Stimulated activated CD4-positive, alpha-beta T cell treated with anti-CD3 and anti-CD28 coated beads, Interleukin-4, amount 100 ng/mL, for 4 hours (primary cell): ENCODE results near the gene PRPF19.

ENCODE experiments used
- DNase-seq, 2 experiments: peaks; one replicate each; pipeline ENCODE4 v3.0.0-alpha.2; 2020

The PRPF19 gene

DNA sequence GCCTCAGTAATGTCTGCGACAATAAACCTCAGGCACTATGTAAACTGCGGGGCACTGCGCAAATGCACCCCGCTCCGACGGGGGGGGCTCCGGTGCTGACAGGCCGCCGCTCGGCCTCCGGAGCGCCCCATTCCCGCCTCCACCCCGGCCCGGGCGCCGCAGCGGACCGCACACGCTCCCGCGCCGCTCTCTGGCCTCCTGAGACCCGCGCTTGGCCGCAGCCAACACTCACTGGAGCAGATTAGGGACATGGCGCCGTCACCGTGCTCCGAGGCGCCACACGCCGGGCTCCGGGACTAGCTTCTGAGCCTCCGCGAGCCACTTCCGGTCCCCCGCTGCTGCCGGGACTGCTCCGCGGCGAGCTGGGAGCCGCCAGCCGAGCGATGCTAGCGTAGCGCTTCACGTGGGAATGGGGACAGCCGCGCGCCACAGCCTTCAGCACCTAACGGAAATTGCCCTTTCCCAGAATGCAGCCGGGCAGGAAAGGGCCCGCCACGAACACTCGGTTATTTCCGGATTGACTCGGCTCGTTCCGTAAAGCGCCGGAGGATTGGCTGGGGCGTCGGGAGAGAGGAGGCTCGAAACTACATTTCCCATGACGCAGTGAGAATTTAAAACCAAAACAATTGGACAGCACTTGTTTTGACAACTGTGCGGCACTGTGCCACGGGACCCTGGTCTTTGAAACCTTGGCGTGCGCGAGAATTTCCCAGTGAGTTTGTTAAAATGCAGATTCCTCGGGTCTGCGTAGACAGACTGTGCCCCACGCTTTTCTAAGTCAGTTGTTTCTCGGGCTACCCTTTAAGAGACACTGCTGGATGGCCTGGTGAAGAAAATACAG lies at the start of gene PRPF19:
PRPF19 (minus strand) TSS at position 454 of the 841 bp plus-strand sequence; CDS start at position 251, 203 bp downstream.
- peak; percentile 97 to 98 for DNase-seq

DNA sequence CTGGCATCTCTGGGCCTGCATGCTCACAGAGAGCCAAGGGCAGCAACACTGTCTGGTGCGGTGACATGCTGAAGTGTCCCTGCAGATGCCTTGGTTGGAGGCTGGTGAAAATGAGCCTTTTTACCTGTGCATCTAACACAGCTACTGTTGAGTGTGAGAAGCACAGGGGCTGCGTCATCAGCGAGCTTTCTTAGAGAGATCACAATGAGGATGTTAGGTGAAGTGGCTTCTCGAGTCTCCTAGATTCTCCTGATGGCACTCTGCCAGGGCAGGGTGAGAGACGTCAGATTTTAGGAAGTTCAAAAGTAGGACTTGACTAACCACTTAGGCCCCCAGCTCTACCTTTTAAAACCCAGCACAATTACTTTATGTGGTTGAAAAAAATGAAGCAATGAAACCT lies 49.2 kb upstream of the PRPF19 start:
- no peak for DNase-seq

DNA sequence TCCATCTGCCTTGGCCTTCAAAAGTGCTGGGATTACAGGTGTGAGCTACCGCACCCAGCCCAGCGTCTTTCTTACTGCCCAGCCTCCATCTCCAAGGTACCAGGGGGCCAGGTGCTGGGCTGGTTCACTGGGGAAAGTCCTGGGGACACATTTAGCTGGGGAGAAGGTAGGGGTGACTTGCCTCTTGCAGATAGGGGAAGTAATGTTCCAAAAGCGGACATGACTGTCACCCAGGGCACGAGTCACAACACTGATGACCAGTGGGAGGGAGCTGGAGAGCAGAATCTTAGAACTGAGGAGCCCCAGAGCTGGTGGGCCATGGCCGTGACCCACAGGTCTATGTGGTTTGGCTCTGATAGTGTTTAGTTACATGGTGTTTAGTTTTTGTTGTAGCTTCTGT lies 48.0 kb upstream of the PRPF19 start:
- DNase-seq = no peak

DNA sequence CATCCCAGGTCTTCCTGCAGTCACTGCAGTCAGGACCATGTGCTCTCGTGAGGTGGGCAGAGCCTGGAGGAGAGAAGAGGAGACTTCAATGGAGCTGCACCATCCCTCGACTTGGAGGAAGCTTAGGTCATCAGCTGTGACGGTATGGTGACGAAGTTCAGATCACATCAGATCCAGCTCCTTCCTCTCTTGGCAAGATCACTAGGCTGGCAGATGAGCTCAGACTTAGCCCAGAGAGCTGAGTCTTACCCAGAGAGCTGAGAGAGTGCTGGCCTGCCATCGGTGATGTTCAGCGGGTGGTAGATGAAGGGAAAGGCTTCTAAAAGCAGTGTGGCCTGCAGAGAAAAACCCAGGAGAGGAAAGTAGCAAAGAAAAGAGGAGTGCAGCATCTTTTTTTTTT lies 47.4 kb upstream of the PRPF19 start:
- DNase-seq = no peak

DNA sequence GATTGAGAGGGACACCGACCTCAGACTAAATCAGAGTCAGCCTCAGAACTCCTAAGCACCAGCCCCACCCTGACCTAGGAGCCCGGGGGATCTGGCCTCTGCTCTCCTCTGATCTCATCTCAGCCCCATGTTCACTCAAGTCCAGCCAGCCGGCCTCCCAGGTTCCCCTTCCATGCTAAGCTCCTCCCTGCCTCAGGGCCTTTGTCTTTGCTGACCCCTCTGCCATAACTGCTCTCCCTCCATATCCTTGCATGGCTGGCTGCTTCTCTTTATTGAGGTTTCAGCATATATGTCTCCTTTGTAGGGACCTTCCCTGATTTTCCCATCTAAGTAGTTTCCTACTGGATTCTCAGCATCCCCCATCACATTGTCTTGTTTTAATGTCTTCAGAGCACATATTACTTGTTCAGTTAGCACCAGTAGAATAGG lies 46.4 kb upstream of the PRPF19 start:
- no peak for DNase-seq

DNA sequence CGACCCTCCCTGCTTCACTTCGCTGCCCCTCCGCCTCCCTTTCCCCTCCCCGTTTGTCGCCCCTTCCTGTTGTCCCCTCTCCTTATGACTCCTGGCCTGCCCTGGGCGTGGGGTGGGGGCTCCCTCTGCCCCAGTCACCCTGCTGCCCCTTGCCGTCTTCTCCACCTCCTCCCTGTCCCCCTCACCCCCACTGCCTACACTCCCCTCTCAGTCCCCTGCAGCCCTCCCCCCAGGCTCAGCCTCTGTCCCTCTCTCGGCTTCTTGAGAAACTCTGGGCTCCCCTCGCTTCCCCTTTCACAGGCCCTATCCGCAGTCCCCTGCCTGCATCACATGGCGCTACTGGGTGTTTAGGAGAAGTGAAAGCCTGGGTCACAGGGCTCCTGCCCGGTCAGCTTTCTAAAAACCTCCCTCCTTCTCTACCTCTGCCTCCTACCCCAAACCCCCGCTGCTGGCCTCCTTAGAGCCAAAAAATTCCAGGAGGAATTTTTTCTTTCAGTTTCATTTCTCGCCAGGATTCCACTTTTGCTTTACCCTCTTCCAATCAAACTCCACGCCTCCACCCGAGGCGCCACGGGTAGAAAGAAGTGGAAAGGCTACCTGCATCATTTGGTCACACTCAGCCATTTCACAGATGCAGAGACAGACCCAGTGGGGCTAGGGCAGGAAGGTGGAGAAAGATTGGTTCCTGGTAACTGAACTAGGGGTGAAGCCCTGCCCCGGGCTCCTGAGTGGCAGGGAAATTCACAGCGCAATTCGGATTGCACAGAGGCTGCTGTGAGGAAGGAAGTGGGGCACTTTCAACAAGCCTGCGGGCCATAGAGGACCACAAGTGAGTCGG lies 45.7 kb upstream of the PRPF19 start, which contains the start of gene SLC15A3:
SLC15A3 (minus strand) TSS at position 273 of the 838 bp plus-strand sequence. CDS start 625 bp downstream, outside the sequence.
- DNase-seq = peak in 1 of 2 experiments; percentile 36

DNA sequence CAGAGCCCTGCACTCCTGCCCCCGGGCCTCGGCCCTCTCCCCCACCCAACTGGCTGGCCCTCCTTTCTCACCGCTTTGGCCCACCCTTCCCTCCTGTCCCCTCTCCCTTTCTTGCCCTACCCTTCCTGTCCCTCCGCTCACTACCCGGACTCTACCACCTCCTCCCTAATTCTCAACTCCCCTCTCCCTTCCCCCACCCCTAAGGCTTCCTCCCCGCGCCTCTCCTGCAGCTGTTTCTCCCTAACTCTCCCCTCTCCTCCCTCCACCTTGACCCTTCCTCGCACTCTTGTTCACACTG lies 45.2 kb upstream of the PRPF19 start:
- DNase-seq = no peak

DNA sequence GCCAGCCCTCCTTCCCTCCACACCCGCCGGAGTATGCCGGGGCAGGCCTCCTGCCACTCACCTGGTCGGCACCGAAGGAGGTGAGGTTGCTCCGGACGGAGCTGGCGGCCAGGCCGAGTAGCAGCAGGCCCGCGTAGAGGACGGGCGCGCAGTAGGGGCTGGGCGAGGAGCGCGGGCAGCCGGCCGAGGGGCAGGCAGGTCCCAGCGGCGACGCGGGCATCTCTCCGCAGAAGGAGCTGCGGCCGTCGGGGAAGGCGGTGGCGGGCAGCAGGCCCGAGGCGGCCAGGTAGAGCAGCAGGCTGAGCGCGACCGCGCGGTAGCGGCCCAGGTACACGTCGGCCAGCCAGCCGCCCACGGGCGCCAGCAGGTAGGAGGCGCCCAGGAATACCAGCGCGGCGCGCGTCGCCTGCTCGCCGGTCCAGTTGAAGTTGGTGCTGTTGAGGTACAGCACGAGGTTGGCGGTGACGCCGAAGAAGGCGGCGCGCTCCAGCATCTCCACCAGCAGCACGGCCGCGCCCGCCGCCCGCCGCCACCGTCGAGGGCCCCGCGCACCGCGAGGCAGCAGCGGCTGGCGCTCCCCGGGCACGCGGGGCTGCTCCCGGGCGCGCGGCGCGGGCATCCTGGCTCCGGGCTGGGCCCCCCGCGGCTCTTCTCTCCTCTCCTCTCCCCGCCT lies 44.7 kb upstream of the PRPF19 start:
- DNase-seq = peak in 1 of 2 experiments; percentile 20

DNA sequence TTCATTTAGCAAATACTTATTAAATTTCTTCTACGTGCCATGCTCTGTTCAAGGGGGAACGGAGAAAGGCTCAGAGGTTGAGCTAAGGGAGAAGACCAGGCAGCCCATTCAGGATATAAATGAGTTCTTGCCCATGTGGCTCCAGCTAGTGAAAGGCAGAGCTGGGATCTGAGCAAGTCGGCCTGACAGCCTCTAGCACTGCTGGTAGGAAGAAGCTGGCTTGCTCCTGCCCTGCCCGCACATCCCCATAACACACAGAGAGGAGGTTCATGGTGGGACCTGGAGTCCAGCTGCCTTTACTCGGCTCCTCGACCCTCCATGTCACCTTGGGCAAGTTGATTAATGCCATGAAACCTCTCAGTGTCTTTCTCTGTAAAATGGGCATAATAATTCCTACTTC lies 43.6 kb upstream of the PRPF19 start:
- no peak for DNase-seq

DNA sequence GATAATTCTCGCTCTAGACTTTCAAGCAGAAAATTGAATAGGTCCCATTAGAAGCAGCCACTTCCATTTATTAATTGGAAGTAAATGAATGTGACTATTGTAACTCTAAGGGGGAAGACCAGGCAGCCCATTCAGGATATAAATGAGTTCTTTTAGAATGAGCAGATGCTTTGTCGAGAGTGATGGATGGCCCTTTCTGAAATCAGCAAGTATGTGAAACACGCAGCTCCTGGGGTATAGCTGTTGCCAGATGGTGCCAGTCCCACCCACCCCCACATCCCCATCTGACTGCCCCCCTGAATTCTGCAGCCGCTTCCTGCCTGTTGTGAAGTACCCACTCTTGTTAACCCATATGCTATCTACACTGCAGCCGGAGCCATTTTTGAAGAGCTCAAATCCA lies 41.9 kb upstream of the PRPF19 start:
- DNase-seq = no peak

DNA sequence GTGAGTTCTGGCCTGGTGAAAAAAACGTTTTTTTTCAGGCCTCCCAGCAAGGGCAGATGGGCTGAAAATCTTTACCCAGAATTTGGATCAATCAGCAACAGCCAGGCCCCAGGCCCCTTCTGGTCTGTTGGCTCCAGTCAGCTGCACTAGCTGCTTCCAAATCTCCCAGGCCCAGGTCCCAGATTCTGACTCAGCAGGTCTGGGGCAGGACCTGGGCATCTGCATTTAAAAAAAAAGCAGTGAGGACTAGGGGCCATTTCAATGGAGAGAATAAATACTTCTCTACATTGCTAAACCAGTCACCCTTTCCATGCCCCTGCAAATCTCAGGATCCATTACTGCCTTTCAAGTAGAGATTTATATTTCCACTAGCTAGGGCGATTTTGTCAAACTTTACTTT lies 41.3 kb upstream of the PRPF19 start:
- no peak for DNase-seq

DNA sequence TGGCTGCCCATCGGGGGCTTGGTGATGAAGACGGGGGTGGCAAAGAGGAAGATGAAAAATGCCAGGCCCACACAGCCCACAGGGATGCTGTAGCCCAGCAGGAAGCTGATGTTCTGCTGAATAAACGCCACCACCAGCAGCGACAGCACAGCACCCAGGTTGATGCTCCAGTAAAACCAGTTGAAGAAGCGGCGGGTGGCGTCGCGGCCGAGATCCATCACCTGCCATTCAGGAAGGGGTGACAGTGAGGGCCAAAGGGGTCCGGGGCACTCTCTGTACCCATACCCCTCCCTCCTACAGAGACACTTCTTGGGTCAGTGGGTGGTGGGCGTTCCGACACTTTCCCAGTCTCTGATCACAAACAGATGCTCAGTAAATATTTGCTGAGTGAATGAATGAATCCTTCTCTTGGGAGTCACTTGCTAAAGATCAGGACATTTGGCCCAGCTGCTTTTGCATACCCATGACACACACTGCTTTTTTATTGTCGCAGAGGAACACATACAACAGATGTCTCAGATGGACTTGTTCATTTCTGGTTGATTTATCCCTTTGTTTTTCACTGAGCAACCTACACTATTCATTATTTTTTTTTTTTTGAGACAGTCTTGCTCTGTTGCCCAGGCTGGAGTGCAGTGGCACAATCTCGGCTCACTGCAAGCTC lies 40.3 kb upstream of the PRPF19 start:
- no peak for DNase-seq

DNA sequence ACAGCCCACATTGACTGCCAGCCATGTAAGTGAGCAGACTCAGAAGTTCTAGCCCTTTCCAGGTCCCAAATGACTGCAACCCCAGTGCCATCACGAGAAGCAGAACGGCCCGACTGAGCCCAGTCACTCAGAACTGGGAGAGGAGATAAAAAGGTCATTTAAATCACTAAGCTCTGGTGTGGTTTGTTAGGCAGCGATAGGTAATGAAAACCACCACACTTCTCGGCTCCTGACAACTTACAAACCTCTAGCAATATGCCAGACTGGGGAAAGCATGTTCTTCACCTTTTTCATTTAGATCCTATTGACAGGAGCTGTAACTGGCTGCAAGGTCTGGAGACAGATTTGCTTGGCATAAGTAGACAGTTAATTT lies 38.9 kb upstream of the PRPF19 start:
- no peak for DNase-seq

DNA sequence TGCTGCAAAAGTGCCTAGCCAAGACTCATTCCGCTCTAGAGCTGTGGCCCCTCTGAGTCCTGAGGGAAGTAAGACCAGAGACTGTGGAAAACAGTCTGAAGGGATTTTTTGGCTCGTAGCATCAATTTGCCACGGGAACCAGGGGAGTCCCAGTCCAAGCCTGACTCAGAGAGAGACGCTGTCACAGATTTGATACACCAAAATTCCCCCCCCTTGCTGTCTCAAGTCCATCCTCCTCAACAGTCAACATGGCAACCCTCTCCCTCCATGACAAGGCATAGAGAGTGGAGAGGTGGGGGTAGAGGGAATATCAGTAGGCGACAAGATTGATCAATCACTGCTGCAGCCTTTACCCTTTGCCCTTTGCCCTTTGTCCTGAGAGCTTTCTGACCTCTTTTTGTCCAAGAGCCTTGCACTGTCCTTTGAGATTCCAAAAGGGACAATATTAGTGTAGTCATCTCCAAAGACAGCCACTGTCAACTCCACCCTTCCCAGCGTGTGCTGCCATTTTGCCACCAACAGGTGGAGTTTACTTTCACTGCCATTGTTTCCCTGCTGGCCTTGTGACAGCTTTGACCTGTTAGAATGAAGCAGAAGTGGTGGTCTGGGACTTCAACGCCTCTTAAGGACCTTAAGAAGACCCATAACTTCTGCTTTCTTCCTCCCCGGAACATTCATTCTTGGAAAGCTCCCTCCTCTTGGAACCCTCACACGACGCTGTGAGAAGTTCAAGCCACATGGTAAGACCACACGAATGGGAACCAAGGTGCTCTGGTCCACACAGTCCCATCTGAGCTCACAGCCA lies 38.3 kb upstream of the PRPF19 start:
- DNase-seq = no peak

DNA sequence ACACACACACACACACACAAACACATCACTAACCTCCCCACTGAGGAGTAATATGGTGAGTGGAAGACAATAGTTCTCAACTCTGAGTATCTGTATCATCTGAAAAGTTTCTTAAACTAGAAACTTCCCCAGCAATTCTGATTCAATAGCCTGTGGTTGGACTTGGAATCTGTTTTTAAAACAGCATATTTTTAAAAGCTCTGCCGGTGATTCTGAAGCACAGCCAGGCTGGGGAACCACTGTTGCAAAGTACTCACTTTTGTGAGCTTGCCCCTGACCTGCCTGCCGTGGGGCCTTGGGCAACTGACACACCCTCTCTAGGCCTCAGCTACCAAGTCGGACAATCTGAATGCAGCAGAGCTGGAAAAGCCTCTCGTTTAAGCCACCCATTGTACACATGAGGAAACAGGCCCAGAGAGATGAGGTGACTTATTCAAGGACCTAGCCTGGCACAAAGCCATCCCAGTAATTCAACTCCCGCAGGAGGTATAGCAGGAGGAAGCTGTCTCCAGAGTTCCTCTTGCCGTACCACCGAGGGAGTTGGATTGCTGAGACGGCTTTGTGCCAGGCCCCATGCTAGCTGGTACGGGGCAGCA lies 36.7 kb upstream of the PRPF19 start:
- DNase-seq = no peak

DNA sequence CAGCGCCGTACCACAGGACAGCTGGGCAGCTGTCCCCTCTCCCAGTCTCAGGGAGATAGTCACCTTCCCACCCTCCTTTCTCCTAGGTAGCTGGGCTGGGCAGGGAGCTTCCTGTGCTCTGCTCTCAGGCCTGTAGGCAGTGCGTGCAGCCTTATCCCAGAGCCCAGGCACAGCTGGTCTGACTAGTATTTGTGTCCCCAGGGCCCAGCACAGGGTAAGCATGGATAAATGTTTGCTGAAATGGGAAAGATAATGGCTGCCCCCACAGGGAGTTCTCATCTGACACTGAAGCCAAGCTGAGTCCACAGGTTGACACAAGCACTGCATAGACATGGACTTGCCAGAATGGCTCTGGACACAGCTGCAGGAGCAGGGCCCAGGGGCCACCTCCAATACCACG lies 35.8 kb upstream of the PRPF19 start:
- DNase-seq = no peak

DNA sequence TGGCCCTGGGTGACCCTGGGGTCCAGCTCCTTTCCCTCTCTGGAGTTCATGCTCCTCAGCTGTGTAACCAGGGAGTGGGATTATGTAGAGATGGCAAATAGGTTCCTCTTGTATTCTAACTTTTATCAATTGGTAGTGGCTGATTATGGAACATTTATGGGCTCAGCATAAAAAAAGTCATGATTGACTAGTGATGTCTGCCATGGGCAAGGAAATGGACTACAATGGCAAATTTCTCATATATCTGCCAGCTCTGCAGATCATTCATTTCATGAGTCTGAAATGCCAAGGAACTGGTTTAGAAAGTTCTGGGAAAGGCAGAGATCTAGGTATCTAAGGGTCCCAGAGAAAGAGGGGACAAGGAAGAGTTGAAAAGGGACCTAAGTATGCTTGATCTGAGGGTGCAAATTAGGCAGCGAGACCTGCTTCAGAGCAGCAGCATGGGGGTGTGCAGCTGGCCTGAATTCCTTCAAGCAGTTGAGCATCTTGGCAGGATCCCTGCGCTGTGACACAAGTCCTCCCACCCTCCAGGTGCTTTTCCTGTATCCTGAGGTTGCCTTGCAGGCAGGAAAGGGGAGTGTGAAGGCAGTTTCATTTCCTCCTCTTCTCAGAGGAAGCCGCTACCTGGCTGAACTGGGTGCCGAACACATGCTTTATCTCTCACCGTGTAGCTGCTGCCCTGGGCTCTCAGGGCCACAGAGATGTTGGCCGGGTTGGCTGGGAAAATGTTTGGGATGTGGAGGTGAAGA lies 35.2 kb upstream of the PRPF19 start:
- no peak for DNase-seq

DNA sequence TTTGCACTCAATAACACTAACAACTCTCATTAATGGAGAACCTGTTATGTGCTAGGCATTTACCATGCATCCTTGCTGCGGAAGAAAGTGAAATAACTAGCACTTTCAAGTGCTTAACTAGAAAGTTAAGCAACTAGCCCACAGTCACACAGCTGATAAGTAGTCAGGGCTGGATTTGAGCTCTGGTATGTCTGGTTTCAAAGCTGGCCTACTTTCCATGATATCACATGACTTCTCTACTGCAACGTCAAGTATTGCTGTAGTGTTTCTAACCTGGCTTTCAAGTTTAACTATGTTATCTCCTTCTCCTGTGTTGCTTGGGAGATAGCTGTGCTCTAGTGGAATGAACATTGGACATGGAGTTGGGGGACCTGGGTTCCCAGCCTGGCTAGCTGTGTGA lies 33.5 kb upstream of the PRPF19 start:
- no peak for DNase-seq

DNA sequence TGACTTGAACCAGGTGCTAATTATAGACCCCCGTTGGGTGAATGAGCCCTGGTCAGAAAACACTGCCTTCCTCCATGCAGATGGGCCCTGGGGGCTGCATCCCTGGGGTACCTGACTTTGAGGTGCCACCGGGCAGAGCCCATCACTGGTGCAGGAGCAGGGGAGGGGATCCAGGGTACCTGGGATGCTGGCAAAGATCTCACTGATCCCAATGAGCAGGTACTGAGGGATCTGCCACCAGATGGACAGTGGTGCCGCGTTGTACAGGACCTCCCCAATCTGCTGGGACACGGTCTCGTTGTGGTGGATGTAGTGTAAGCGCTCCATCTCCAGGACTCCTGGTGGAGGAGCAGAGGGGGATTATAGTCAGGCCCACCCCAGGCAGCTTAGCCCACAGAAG lies 32.9 kb upstream of the PRPF19 start:
- DNase-seq = no peak

DNA sequence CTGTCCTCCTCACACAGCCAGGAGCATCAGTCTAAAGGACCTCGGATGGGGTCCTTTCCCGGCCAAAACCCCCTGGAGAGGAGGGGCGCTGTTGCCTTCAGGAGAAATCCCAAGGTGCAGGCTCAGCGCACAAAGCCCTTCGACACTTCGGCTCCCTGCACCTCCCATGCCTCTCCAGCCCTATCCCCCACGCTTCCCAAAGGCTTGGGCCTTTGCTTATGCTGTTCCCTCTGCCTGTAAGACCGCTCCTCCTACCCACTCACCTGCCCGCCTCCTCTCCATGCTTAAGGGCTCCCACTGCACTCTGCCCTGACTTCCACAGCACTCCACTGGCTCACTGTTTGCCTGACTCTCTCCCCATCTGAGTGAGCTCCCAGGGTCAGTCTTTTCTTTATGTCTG lies 32.1 kb upstream of the PRPF19 start:
- no peak for DNase-seq

DNA sequence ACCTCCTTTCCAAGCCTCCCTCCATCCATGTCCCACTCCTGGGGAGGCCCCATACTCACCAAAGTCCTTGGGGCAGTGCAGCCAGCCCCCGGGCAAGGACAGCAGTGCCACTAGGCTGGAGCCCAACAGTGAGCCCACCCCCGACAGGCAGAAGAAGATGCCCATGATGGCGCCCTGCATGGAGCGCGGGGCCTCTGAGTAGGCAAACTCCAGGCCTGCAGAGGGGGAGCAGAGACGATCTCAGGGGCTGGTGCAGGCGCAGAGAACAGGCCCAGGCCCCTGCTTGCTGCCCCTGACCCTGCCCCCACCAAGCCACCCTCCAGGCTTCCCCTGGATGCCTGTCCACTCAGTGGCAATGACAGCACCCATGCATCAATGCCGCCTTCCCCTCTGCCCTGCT lies 31.4 kb upstream of the PRPF19 start:
- DNase-seq = no peak
